ENCODE measurements around the gene RPS21. TPM values are rescaled to one million over a fixed set of nuclear protein-coding genes. Genes with fewer than 3 reads are reported as not detected.

The RPS21 gene
- total and polyA plus RNA-seq, 4 donors, result 278 to 1,588 (median 439) TPM

GRCh38 chr20:62350098-62350628 is 36.7 kb upstream of the RPS21 start:
- 81% methylated on average over 16 of the region's 16 CpGs for WGBS

More at GRCh38 chr20:62350098-62350628, 36.7 kb upstream of the RPS21 start:
- no peaks in the 10 kb centered on the region for H3K9me3 ChIP-seq (ENCODE audit: control insufficient read depth in 4 of 4, low read length in 3 of 4)
- TF ChIP-seq JUND (IDR thresholded peaks at IDR 0.05) (no peak), HNF4A (conservative IDR thresholded peaks at IDR 0.05) (no peak), YY1 (IDR thresholded peaks at IDR 0.05) (no peak), FOXA2 (IDR thresholded peaks at IDR 0.05) (no peak), CTCF (IDR thresholded peaks at IDR 0.05; ENCODE audit: low read depth, low read length, missing input control) (no peak), MAX (IDR thresholded peaks at IDR 0.05) (no peak), ATF3 (IDR thresholded peaks at IDR 0.05) (no peak), NR2F2 (IDR thresholded peaks at IDR 0.05) (no peak), GABPA (IDR thresholded peaks at IDR 0.05 in 1 of 2, conservative IDR thresholded peaks at IDR 0.05 in 1 of 2) (no peak), EGR1 (IDR thresholded peaks at IDR 0.05; ENCODE audit: low read depth in 2 of 2) (no peak), HNF4G (IDR thresholded peaks at IDR 0.05) (no peak), RAD21 (IDR thresholded peaks at IDR 0.05) (no peak), FOXA1 (IDR thresholded peaks at IDR 0.05) (no peak), REST (IDR thresholded peaks at IDR 0.05) (no peak), ZBTB33 (IDR thresholded peaks at IDR 0.05) (no peak), SP1 (IDR thresholded peaks at IDR 0.05) (no peak), RXRA (IDR thresholded peaks at IDR 0.05) (no peak), TAF1 (conservative IDR thresholded peaks at IDR 0.05) (no peak)
- no peak overlapping the region for H3K4me3 ChIP-seq (ENCODE audit: low read depth in 1 of 3, low read length in 3 of 3)
- H3K4me1 ChIP-seq (ENCODE audit: control insufficient read depth in 4 of 4, insufficient read depth in 4 of 4, low read length in 3 of 4), result peaks cover 17 to 31% (median 23%) of the 10 kb centered on the region in 4 donors
- no peak overlapping the region for H3K9ac ChIP-seq (ENCODE audit: low read depth in 1 of 2, low read length in 2 of 2)
- peaks cover 0 to 20% (median 5%) of the 10 kb centered on the region in 4 donors for H3K36me3 ChIP-seq (ENCODE audit: control insufficient read depth in 4 of 4, insufficient read depth in 3 of 4, low read depth in 1 of 4, low read length in 3 of 4)
- no peaks in the 10 kb centered on the region for H3K27me3 ChIP-seq (ENCODE audit: control insufficient read depth in 4 of 4, insufficient read depth in 4 of 4, low read length in 3 of 4)
- no peak for DNase-seq (ENCODE audit: low spot score)
- no peak overlapping the region for H3K27ac ChIP-seq (ENCODE audit: low read depth in 1 of 2, low read length in 2 of 2)

Measured in liver (tissue), 9 donors.